ENCODE data around the gene ADAMTS6.

DNA sequence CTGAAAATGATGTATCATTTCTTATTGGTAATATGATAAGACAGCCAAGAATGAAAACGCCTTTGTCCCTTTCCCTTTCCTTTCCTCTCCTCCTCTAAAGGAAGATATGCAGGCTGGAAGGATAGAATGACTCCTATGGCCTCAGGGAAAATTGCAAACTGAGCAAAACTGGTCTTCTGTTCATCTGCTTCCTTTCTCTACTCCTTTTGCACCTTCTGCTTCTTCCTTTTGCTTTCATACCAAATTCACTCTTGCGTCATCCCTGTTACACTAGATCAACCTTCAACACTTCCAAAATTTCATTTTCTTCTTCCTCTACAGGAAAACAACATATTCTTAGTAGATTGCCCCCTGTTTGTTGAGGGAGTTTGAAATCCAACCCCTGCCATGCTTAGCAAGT is 234.1 kb downstream of the ADAMTS6 start:
- TF ChIP-seq, protein P1, sequence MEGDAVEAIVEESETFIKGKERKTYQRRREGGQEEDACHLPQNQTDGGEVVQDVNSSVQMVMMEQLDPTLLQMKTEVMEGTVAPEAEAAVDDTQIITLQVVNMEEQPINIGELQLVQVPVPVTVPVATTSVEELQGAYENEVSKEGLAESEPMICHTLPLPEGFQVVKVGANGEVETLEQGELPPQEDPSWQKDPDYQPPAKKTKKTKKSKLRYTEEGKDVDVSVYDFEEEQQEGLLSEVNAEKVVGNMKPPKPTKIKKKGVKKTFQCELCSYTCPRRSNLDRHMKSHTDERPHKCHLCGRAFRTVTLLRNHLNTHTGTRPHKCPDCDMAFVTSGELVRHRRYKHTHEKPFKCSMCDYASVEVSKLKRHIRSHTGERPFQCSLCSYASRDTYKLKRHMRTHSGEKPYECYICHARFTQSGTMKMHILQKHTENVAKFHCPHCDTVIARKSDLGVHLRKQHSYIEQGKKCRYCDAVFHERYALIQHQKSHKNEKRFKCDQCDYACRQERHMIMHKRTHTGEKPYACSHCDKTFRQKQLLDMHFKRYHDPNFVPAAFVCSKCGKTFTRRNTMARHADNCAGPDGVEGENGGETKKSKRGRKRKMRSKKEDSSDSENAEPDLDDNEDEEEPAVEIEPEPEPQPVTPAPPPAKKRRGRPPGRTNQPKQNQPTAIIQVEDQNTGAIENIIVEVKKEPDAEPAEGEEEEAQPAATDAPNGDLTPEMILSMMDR (IDR thresholded peaks at IDR 0.05) = no peak
- TF ChIP-seq POLR2A (IDR thresholded peaks at IDR 0.05) = no peak

Measured in esophagus squamous epithelium (tissue), 4 donors.